ENCODE data around the gene PRPS1.

- TF ChIP-seq CTCF (IDR thresholded peaks at IDR 0.05) = no peak
- TF ChIP-seq EZH2phosphoT487 (IDR thresholded peaks at IDR 0.05) = no peak
- no peak for TF ChIP-seq EZH2 (IDR thresholded peaks at IDR 0.05)
These were observed 28.9 kb upstream of the PRPS1 start for GRCh38 chrX:107599450-107599861.
